ENCODE data around the gene TMEM151A. TPM values are rescaled to one million over a fixed set of nuclear protein-coding genes. Genes with fewer than 3 reads are reported as not detected.
A peak's percentile ranks its signal among the peaks of the same experiment; 100 is the strongest.

The TMEM151A gene
- total and polyA plus RNA-seq, 7 experiments from 2014 or later: 0.11 to 0.29 TPM; not detected in 5

DNA sequence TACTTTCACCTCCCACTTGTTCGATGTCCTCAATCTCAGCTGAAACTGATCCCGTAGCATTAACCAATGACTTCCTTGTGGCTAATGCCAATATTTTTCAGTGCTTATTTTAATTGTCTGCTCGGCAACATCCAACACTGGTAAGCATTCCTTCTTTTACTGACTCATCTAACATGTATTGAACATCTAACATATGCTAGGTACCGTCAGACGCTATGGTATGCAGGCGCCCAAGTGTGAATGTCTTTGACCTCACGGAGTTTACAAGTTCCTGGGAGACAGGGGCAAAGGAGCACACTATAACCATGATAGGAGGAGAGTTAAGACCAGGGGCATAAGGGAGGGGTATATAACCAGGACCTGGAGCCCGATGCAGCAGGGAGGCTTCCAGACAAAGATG lies 51.5 kb downstream of the TMEM151A start:
- peak overlapping the region in 8 of 9 donors; percentile 18 to 97 (median 78) for H3K27ac Mint-ChIP-seq
- Histone ChIP-seq H3K4me1 (ENCODE audit: control insufficient read depth in 2 of 2, insufficient read depth in 2 of 2, low read length in 2 of 2) (peaks cover 27 to 33% of the 10 kb centered on the region in 2 donors), H3K9me3 (ENCODE audit: control insufficient read depth in 2 of 3, low read length in 3 of 3) (no peaks in the 10 kb centered on the region), H3K4me3 (ENCODE audit: low read length) (no peak overlapping the region), H3K27me3 (ENCODE audit: control insufficient read depth in 2 of 2, insufficient read depth in 2 of 2, low read length in 2 of 2) (no peaks in the 10 kb centered on the region), H3K27ac (ENCODE audit: low read depth, low read length) (no peak overlapping the region), H3K36me3 (ENCODE audit: control insufficient read depth in 2 of 3, insufficient read depth in 3 of 3, low read length in 3 of 3) (peaks cover 5 to 52% (median 10%) of the 10 kb centered on the region in 3 experiments)
- no peak for DNase-seq
- H3K36me3 Mint-ChIP-seq: peaks cover 14 to 20% (median 16%) of the 10 kb centered on the region in 5 donors
- H3K4me1 Mint-ChIP-seq: peaks cover 25 to 59% (median 44%) of the 10 kb centered on the region in 7 donors
- H3K4me3 Mint-ChIP-seq: peak overlapping the region; percentile 94 to 98 (median 96)
- H3K27me3 Mint-ChIP-seq: peaks cover 0 to 4% (median 0%) of the 10 kb centered on the region in 5 donors
- H3K9me3 Mint-ChIP-seq: peaks cover 0 to 10% (median 0%) of the 10 kb centered on the region in 11 donors
- ChIA-PET CTCF (interaction anchor here (2.0 to 5.7 kb wide), 3 partner anchors 18 to 46 kb away, joined by 4 to 40 read pairs (median 11); no protein-coding TSS in a partner anchor), POLR2A (interaction anchor here (6.3 to 7.8 kb wide), 2 partner anchors 27 to 31 kb away, joined by 58 to 68 read pairs; partner anchors contain the start of gene SLC29A2)
- ATAC-seq: no peak
- intact Hi-C loops (cut with micrococcal nuclease): no loop called here

DNA sequence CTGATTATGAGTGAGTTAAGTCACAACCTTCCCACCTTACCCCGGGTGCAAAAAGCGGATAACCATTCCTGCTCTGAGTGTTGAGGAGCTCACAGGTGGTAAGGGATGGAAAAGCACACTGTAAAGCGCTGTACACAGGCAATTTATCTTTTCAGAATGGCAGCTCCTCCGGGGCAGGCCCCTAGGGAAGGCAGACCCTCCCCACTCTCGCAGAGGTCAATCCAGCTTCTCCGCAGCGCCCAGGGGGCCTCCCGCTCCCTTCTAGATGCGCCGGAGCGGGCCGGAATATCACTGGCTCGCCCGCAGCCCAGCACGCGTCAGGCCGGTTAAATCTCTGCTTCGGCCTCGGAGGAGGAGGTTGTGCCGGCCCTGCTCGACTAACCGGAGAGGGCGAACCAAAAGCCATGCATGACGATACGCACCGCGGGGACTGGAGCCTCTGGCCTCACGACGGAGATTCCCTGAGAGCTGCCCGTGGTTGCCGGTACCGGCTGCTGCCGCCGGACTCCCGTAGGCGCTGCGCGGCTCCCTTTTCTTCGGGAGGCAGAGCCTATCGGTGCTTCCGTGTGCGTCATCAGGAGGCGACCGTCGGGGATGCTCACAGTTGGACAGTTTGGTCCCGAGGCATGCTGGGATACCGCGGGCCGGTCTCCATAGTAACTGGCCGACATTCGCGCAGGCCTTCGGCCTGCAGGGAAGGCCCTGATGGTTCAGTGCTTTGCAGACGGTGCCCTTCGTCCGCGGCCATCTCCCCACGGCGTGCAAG lies 53.0 kb downstream of the TMEM151A start, which contains the start of gene BRMS1:
Gene BRMS1 (minus strand): TSS at position 555 of the 766 bp plus-strand sequence. CDS start 2,870 bp downstream, outside the sequence.
- peaks cover 0 to 10% (median 0%) of the 10 kb centered on the region in 11 donors for H3K9me3 Mint-ChIP-seq
- intact Hi-C loops (cut with micrococcal nuclease): loop anchor here (1.0 to 5.0 kb wide), 11 partner anchors 16 to 1222 kb away; partner anchors contain the start of genes RAB1B (in 2 of the 2), CD248 (in 1 of the 2), FAU (in 1 of the 2) and MRPL49 (in 1 of the 2)
- Histone ChIP-seq H3K4me3 (ENCODE audit: low read length) (peak within 1 kb of the TSS; percentile 73), H3K27me3 (ENCODE audit: control insufficient read depth in 2 of 2, insufficient read depth in 2 of 2, low read length in 2 of 2) (no peaks in the 10 kb centered on the region), H3K36me3 (ENCODE audit: control insufficient read depth in 2 of 3, insufficient read depth in 3 of 3, low read length in 3 of 3) (peaks cover 5 to 37% (median 10%) of the 10 kb centered on the region in 3 experiments), H3K27ac (ENCODE audit: low read depth, low read length) (peak within 1 kb of the TSS; percentile 92), H3K4me1 (ENCODE audit: control insufficient read depth in 2 of 2, insufficient read depth in 2 of 2, low read length in 2 of 2) (peaks cover 30 to 36% of the 10 kb centered on the region in 2 donors), H3K9me3 (ENCODE audit: control insufficient read depth in 2 of 3, low read length in 3 of 3) (no peaks in the 10 kb centered on the region)
- peaks cover 25 to 62% (median 52%) of the 10 kb centered on the region in 7 donors for H3K4me1 Mint-ChIP-seq
- peak within 1 kb of the TSS; percentile 91 to 98 (median 96) for H3K27ac Mint-ChIP-seq
- CTCF ChIA-PET: interaction anchor here (0.5 to 5.7 kb wide), 8 partner anchors 10 to 94 kb away, joined by 3 to 40 read pairs (median 4); partner anchors contain the start of gene MRPL11
- H3K36me3 Mint-ChIP-seq: peaks cover 10 to 17% (median 16%) of the 10 kb centered on the region in 5 donors
- H3K4me3 Mint-ChIP-seq: peak within 1 kb of the TSS; percentile 94 to 98 (median 96)
- H3K27me3 Mint-ChIP-seq: peaks cover 0 to 4% (median 0%) of the 10 kb centered on the region in 5 donors
- peak; percentile 94 for ATAC-seq
- POLR2A ChIA-PET: interaction anchor here (0.5 to 7.8 kb wide), 22 partner anchors 10 to 499 kb away, joined by 3 to 68 read pairs (median 4); partner anchors contain the start of genes CD248, RBM4B, RCE1 and RIN1
- peak; percentile 85 to 98 (median 93) for DNase-seq

DNA sequence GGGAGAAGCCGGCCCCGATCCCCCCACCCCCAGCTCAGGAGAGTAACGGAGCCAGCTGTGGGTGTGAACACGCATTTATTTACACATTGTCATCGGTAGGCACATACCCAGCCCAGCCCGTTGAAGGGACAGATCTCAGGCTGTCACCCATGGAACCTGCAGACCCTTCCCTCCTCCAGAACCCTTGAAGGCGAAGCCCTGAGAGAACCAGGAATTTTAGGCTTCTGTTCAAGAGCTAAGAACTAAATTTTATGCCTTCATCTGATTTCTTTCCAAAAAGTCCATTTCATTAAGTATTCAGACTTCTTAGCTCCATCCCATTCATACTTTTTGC lies 53.6 kb downstream of the TMEM151A start:
- ATAC-seq (peak; percentile 24), DNase-seq (no peak)
- Histone ChIP-seq H3K27ac (ENCODE audit: low read depth, low read length) (peak overlapping the region; percentile 92), H3K4me1 (ENCODE audit: control insufficient read depth in 2 of 2, insufficient read depth in 2 of 2, low read length in 2 of 2) (peaks cover 30 to 36% of the 10 kb centered on the region in 2 donors), H3K27me3 (ENCODE audit: control insufficient read depth in 2 of 2, insufficient read depth in 2 of 2, low read length in 2 of 2) (no peaks in the 10 kb centered on the region), H3K9me3 (ENCODE audit: control insufficient read depth in 2 of 3, low read length in 3 of 3) (no peaks in the 10 kb centered on the region), H3K4me3 (ENCODE audit: low read length) (peak overlapping the region; percentile 73), H3K36me3 (ENCODE audit: control insufficient read depth in 2 of 3, insufficient read depth in 3 of 3, low read length in 3 of 3) (peaks cover 5 to 31% (median 10%) of the 10 kb centered on the region in 3 experiments)
- Mint-ChIP-seq H3K36me3 (peaks cover 10 to 17% (median 14%) of the 10 kb centered on the region in 5 donors), H3K27me3 (peaks cover 0 to 4% (median 0%) of the 10 kb centered on the region in 5 donors), H3K9me3 (peaks cover 0 to 10% (median 0%) of the 10 kb centered on the region in 11 donors), H3K4me1 (peaks cover 25 to 62% (median 52%) of the 10 kb centered on the region in 7 donors), H3K27ac (peak overlapping the region; percentile 91 to 98 (median 96)), H3K4me3 (peak overlapping the region; percentile 94 to 98 (median 96))
- CTCF ChIA-PET: interaction anchor here (0.8 to 5.7 kb wide), 6 partner anchors 27 to 93 kb away, joined by 3 to 40 read pairs (median 8); partner anchors contain the start of genes CD248 and MRPL11
- intact Hi-C loops (cut with micrococcal nuclease): loop anchor here (1.0 to 5.0 kb wide), 11 partner anchors 17 to 1223 kb away; partner anchors contain the start of genes RAB1B (in 2 of the 2), CD248 (in 1 of the 2), FAU (in 1 of the 2) and MRPL49 (in 1 of the 2)
- POLR2A ChIA-PET: interaction anchor here (0.6 to 7.8 kb wide), 17 partner anchors 9 to 332 kb away, joined by 3 to 68 read pairs (median 4); partner anchors contain the start of genes CD248, RBM4B, RIN1 and SLC29A2

Other genes starting within 250 kb of the TMEM151A start
- gene GAL3ST3, start 242.7 kb upstream of the TMEM151A start, total RNA-seq: not detected
- gene GAL3ST3, start 242.7 kb upstream of the TMEM151A start, polyA plus RNA-seq: not detected
- 100 to 1,000 TPM; 163 to 248 (median 206) TPM for gene SF3B2, start 239.5 kb upstream of the TMEM151A start, total RNA-seq
- gene SF3B2, start 239.5 kb upstream of the TMEM151A start, polyA plus RNA-seq: 100 to 1,000 TPM in 1 of 2 donors, 10 to 100 TPM in 1; 81.8 to 140 TPM
- 100 to 1,000 TPM; 100 to 314 (median 252) TPM for gene PACS1, start 221.6 kb upstream of the TMEM151A start, total RNA-seq
- gene PACS1, start 221.6 kb upstream of the TMEM151A start, polyA plus RNA-seq: 100 to 1,000 TPM in 1 of 2 donors, 10 to 100 TPM in 1; 48.0 to 116 TPM
- gene KLC2, start 34.2 kb upstream of the TMEM151A start, total RNA-seq: 10 to 100 TPM; 26.7 to 53.6 (median 41.5) TPM
- gene KLC2, start 34.2 kb upstream of the TMEM151A start, polyA plus RNA-seq: 1 to 10 TPM; 5.5 to 7.6 TPM
- 100 to 1,000 TPM in 1 of 5 experiments, 10 to 100 TPM in 4; 60.6 to 151 (median 70.7) TPM for gene RAB1B, start 23.3 kb upstream of the TMEM151A start, total RNA-seq
- 10 to 100 TPM; 11.3 to 13.5 TPM for gene RAB1B, start 23.3 kb upstream of the TMEM151A start, polyA plus RNA-seq
- 10 to 100 TPM in 1 of 5 experiments, 1 to 10 TPM in 4; 1.3 to 12.3 (median 2.9) TPM for gene CNIH2, start 13.7 kb upstream of the TMEM151A start, total RNA-seq
- gene CNIH2, start 13.7 kb upstream of the TMEM151A start, polyA plus RNA-seq: not detected
- gene YIF1A, start 2.8 kb upstream of the TMEM151A start, total RNA-seq: 10 to 100 TPM; 25.0 to 66.2 (median 33.3) TPM
- gene YIF1A, start 2.8 kb upstream of the TMEM151A start, polyA plus RNA-seq: 10 to 100 TPM; 49.3 to 49.5 TPM
- 1 to 10 TPM in 4 of 5 experiments, under 1 TPM in 1; 0.36 to 4.6 (median 1.8) TPM for gene CD248, start 25.1 kb downstream of the TMEM151A start, total RNA-seq
- gene CD248, start 25.1 kb downstream of the TMEM151A start, polyA plus RNA-seq: 10 to 100 TPM; 10.6 to 10.9 TPM
- gene RIN1, start 44.5 kb downstream of the TMEM151A start, total RNA-seq: 10 to 100 TPM in 3 of 5 experiments, 1 to 10 TPM in 2; 1.4 to 22.9 (median 12.3) TPM
- 1 to 10 TPM; 2.6 to 9.1 TPM for gene RIN1, start 44.5 kb downstream of the TMEM151A start, polyA plus RNA-seq
- 10 to 100 TPM; 35.9 to 50.8 (median 48.4) TPM for gene BRMS1, start 53.2 kb downstream of the TMEM151A start, total RNA-seq
- gene BRMS1, start 53.2 kb downstream of the TMEM151A start, polyA plus RNA-seq: 10 to 100 TPM; 56.7 to 73.5 TPM
- gene B4GAT1, start 55.7 kb downstream of the TMEM151A start, total RNA-seq: 10 to 100 TPM in 2 of 5 experiments, 1 to 10 TPM in 3; 2.2 to 11.8 (median 7.6) TPM
- 10 to 100 TPM; 13.5 to 18.2 TPM for gene B4GAT1, start 55.7 kb downstream of the TMEM151A start, polyA plus RNA-seq
- 10 to 100 TPM in 3 of 5 experiments, 1 to 10 TPM in 2; 6.0 to 18.9 (median 12.0) TPM for gene SLC29A2, start 79.9 kb downstream of the TMEM151A start, total RNA-seq
- gene SLC29A2, start 79.9 kb downstream of the TMEM151A start, polyA plus RNA-seq: 1 to 10 TPM; 2.7 to 6.2 TPM
- gene NPAS4, start 129.1 kb downstream of the TMEM151A start, total RNA-seq: under 1 TPM in 1 of 5 experiments, not detected in 4; 0.53 TPM
- not detected for gene NPAS4, start 129.1 kb downstream of the TMEM151A start, polyA plus RNA-seq
- gene MRPL11, start 147.0 kb downstream of the TMEM151A start, total RNA-seq: 10 to 100 TPM; 23.5 to 64.1 (median 24.0) TPM
- gene MRPL11, start 147.0 kb downstream of the TMEM151A start, polyA plus RNA-seq: 10 to 100 TPM; 83.2 to 89.3 TPM
- gene PELI3, start 175.0 kb downstream of the TMEM151A start, total RNA-seq: 10 to 100 TPM; 10.6 to 27.3 (median 18.6) TPM
- gene PELI3, start 175.0 kb downstream of the TMEM151A start, polyA plus RNA-seq: 1 to 10 TPM; 5.2 to 8.4 TPM
- 10 to 100 TPM; 15.8 to 75.7 (median 19.4) TPM for gene DPP3, start 188.5 kb downstream of the TMEM151A start, total RNA-seq
- 10 to 100 TPM; 18.6 to 22.2 TPM for gene DPP3, start 188.5 kb downstream of the TMEM151A start, polyA plus RNA-seq
- 10 to 100 TPM; 16.9 to 38.2 (median 23.6) TPM for gene BBS1, start 218.7 kb downstream of the TMEM151A start, total RNA-seq
- gene BBS1, start 218.7 kb downstream of the TMEM151A start, polyA plus RNA-seq: 10 to 100 TPM in 1 of 2 donors, 1 to 10 TPM in 1; 9.6 to 13.9 TPM